SK-N-MC (cell line): Measurements from ENCODE around the gene HMX2.

Experiments used
- EZH2 ChIP-seq: fragments of 200-600 bp; sonication (generic); IDR thresholded peaks from one replicate; pipeline ENCODE4 v1.6.1; 2017; ENCODE audit warnings: antibody characterized with exemption
- POLR2AphosphoS5 ChIP-seq: IDR thresholded peaks from 2 replicates; pipeline ENCODE4 v1.6.1; 2012; ENCODE audit warnings: mild to moderate bottlenecking, low read depth, low read length, borderline replicate concordance

DNA sequence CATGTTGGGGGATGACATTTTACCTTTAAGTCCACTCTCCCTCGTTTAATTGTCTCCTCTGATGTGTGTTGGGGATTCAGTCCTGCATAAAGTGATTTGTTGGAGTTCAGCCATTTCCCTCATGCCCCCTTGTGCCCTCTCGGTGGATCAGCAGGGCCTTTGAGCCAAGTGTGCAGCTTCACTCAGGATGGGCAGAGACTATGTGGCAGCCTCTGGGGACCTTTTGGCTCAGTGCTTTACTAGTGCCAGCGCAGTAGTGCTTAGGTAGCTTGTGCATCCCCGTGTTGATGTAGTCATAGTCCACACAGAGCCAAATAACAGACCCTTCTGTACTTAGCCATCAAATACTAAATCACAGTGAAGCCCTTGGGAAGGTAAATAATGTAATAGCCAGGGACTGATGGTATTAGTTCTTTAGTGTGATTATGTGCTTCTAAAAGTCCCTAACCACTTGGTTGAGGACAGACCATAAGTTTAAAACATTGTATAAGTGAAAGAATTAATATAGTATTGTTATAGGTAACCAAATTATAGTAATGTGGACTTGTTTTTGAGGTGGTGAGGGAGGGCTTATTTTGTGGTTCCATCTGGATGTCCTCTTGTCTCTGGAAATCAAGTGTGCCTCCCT is 17.6 kb downstream of the HMX2 start:
- TF ChIP-seq EZH2 = no peak
- TF ChIP-seq POLR2AphosphoS5 = no peak
